Measurements from ENCODE around the gene RRP8. TPM values are rescaled to one million over a fixed set of nuclear protein-coding genes. Genes with fewer than 3 reads are reported as not detected.
A peak's percentile ranks its signal among the peaks of the same experiment; 100 is the strongest.

RRP8 gene
- total RNA-seq (21.0 TPM), polyA plus RNA-seq (10 to 100 TPM; 22.5 to 30.9 (median 25.7) TPM)

- Mint-ChIP-seq H3K36me3 (peaks cover 16% of the 10 kb centered on the region), H3K9me3 (no peaks in the 10 kb centered on the region), H3K27me3 (no peaks in the 10 kb centered on the region), H3K4me1 (peaks cover 8 to 42% (median 16%) of the 10 kb centered on the region in 4 donors), H3K4me3 (no peak within 1 kb of the TSS), H3K27ac (peak within 1 kb of the TSS in 1 of 3 donors; percentile 82)
- DNase-seq = peak; percentile 79 to 92 (median 83)
- H3K27ac ChIP-seq (ENCODE audit: insufficient read depth, low read length, poor library complexity, severe bottlenecking) = peak within 1 kb of the TSS; percentile 73
- peaks cover 43% of the 10 kb centered on the region for H3K36me3 ChIP-seq (ENCODE audit: control insufficient read depth, insufficient read depth, low read length)
- peaks cover 65% of the 10 kb centered on the region for H3K4me1 ChIP-seq (ENCODE audit: control insufficient read depth, insufficient read depth, low read length, poor library complexity, severe bottlenecking)
- peak; percentile 87 to 89 for ATAC-seq (ENCODE audit: low read depth in 2 of 2)
- H3K4me3 ChIP-seq (ENCODE audit: low read depth, low read length) = peak within 1 kb of the TSS; percentile 91
- H3K27me3 ChIP-seq (ENCODE audit: control insufficient read depth, insufficient read depth, low read length) = no peaks in the 10 kb centered on the region
- H3K9me3 ChIP-seq (ENCODE audit: control insufficient read depth in 2 of 2, low read length in 2 of 2) = no peaks in the 10 kb centered on the region
Measured at GRCh38 chr11:6603287-6604080, at the start of gene RRP8, which contains the start of gene ILK. Gene RRP8, minus strand, starts transcription at chr11:6603616. Its CDS starts 114 bp downstream, at chr11:6603502. Gene ILK, plus strand, starts transcription at chr11:6603774. Its CDS starts 498 bp downstream, at chr11:6604272.

GRCh38 chr11:6653097-6653496 lies 49.7 kb upstream of the RRP8 start:
- peaks cover 0 to 11% (median 1%) of the 10 kb centered on the region in 4 donors for H3K4me1 Mint-ChIP-seq
- Histone ChIP-seq H3K27me3 (ENCODE audit: control insufficient read depth, insufficient read depth, low read length) (peaks cover 29% of the 10 kb centered on the region), H3K36me3 (ENCODE audit: control insufficient read depth, insufficient read depth, low read length) (no peaks in the 10 kb centered on the region), H3K4me3 (ENCODE audit: low read depth, low read length) (no peak overlapping the region), H3K4me1 (ENCODE audit: control insufficient read depth, insufficient read depth, low read length, poor library complexity, severe bottlenecking) (peaks cover 9% of the 10 kb centered on the region), H3K27ac (ENCODE audit: insufficient read depth, low read length, poor library complexity, severe bottlenecking) (no peak overlapping the region), H3K9me3 (ENCODE audit: control insufficient read depth in 2 of 2, low read length in 2 of 2) (no peaks in the 10 kb centered on the region)
- no peak overlapping the region for H3K4me3 Mint-ChIP-seq
- H3K36me3 Mint-ChIP-seq = no peaks in the 10 kb centered on the region
- H3K9me3 Mint-ChIP-seq = peaks cover 0 to 2% (median 0%) of the 10 kb centered on the region in 7 donors
- H3K27ac Mint-ChIP-seq = no peak overlapping the region
- peaks cover 16% of the 10 kb centered on the region for H3K27me3 Mint-ChIP-seq
- no peak for ATAC-seq (ENCODE audit: low read depth in 2 of 2)
- no peak for DNase-seq

GRCh38 chr11:6652182-6652581 lies 48.8 kb upstream of the RRP8 start:
- H3K27ac ChIP-seq (ENCODE audit: insufficient read depth, low read length, poor library complexity, severe bottlenecking) = no peak overlapping the region

GRCh38 chr11:6650980-6651379 lies 47.6 kb upstream of the RRP8 start:
- H3K27ac Mint-ChIP-seq = no peak overlapping the region
- H3K9me3 Mint-ChIP-seq = no peaks in the 10 kb centered on the region
- peaks cover 16% of the 10 kb centered on the region for H3K27me3 ChIP-seq (ENCODE audit: control insufficient read depth, insufficient read depth, low read length)
- H3K4me3 Mint-ChIP-seq = no peak overlapping the region
- H3K4me1 ChIP-seq (ENCODE audit: control insufficient read depth, insufficient read depth, low read length, poor library complexity, severe bottlenecking) = peaks cover 31% of the 10 kb centered on the region
- DNase-seq = no peak
- no peaks in the 10 kb centered on the region for H3K9me3 ChIP-seq (ENCODE audit: control insufficient read depth in 2 of 2, low read length in 2 of 2)
- no peak overlapping the region for H3K27ac ChIP-seq (ENCODE audit: insufficient read depth, low read length, poor library complexity, severe bottlenecking)
- H3K36me3 ChIP-seq (ENCODE audit: control insufficient read depth, insufficient read depth, low read length) = no peaks in the 10 kb centered on the region
- peaks cover 2% of the 10 kb centered on the region for H3K27me3 Mint-ChIP-seq
- H3K4me3 ChIP-seq (ENCODE audit: low read depth, low read length) = no peak overlapping the region
- H3K36me3 Mint-ChIP-seq = no peaks in the 10 kb centered on the region
- H3K4me1 Mint-ChIP-seq = peaks cover 0 to 1% (median under 1%) of the 10 kb centered on the region in 4 donors
- no peak for ATAC-seq (ENCODE audit: low read depth in 2 of 2)

More at GRCh38 chr11:6652182-6652581, 48.8 kb upstream of the RRP8 start:
- H3K4me3 ChIP-seq (ENCODE audit: low read depth, low read length) = no peak overlapping the region
- Mint-ChIP-seq H3K4me1 (peaks cover 0 to 11% (median 1%) of the 10 kb centered on the region in 4 donors), H3K4me3 (no peak overlapping the region), H3K27ac (no peak overlapping the region), H3K36me3 (no peaks in the 10 kb centered on the region), H3K27me3 (peaks cover 14% of the 10 kb centered on the region), H3K9me3 (peaks cover 0 to 2% (median 0%) of the 10 kb centered on the region in 7 donors)
- H3K27me3 ChIP-seq (ENCODE audit: control insufficient read depth, insufficient read depth, low read length) = peaks cover 23% of the 10 kb centered on the region
- DNase-seq (no peak), ATAC-seq (ENCODE audit: low read depth in 2 of 2) (no peak)
- H3K4me1 ChIP-seq (ENCODE audit: control insufficient read depth, insufficient read depth, low read length, poor library complexity, severe bottlenecking) = peaks cover 18% of the 10 kb centered on the region
- H3K36me3 ChIP-seq (ENCODE audit: control insufficient read depth, insufficient read depth, low read length) = no peaks in the 10 kb centered on the region
- no peaks in the 10 kb centered on the region for H3K9me3 ChIP-seq (ENCODE audit: control insufficient read depth in 2 of 2, low read length in 2 of 2)

GRCh38 chr11:6650104-6650503 lies 46.7 kb upstream of the RRP8 start:
- H3K27ac ChIP-seq (ENCODE audit: insufficient read depth, low read length, poor library complexity, severe bottlenecking) = no peak overlapping the region
- no peaks in the 10 kb centered on the region for H3K36me3 Mint-ChIP-seq
- no peaks in the 10 kb centered on the region for H3K4me1 Mint-ChIP-seq

GRCh38 chr11:6648501-6648900 lies 45.1 kb upstream of the RRP8 start:
- H3K36me3 ChIP-seq (ENCODE audit: control insufficient read depth, insufficient read depth, low read length) = no peaks in the 10 kb centered on the region
- peak overlapping the region; percentile 14 for H3K27ac ChIP-seq (ENCODE audit: insufficient read depth, low read length, poor library complexity, severe bottlenecking)
- H3K9me3 ChIP-seq (ENCODE audit: control insufficient read depth in 2 of 2, low read length in 2 of 2) = no peaks in the 10 kb centered on the region
- no peaks in the 10 kb centered on the region for H3K27me3 Mint-ChIP-seq
- H3K4me1 ChIP-seq (ENCODE audit: control insufficient read depth, insufficient read depth, low read length, poor library complexity, severe bottlenecking) = peaks cover 43% of the 10 kb centered on the region
- no peak overlapping the region for H3K27ac Mint-ChIP-seq
- no peak overlapping the region for H3K4me3 ChIP-seq (ENCODE audit: low read depth, low read length)
- H3K4me1 Mint-ChIP-seq = no peaks in the 10 kb centered on the region
- ATAC-seq (ENCODE audit: low read depth in 2 of 2) (no peak), DNase-seq (no peak)
- peaks cover 13% of the 10 kb centered on the region for H3K27me3 ChIP-seq (ENCODE audit: control insufficient read depth, insufficient read depth, low read length)
- H3K4me3 Mint-ChIP-seq = no peak overlapping the region
- H3K9me3 Mint-ChIP-seq = no peaks in the 10 kb centered on the region
- H3K36me3 Mint-ChIP-seq = no peaks in the 10 kb centered on the region

More at GRCh38 chr11:6650104-6650503, 46.7 kb upstream of the RRP8 start:
- H3K27ac Mint-ChIP-seq = no peak overlapping the region
- no peak overlapping the region for H3K4me3 Mint-ChIP-seq
- H3K9me3 ChIP-seq (ENCODE audit: control insufficient read depth in 2 of 2, low read length in 2 of 2) = no peaks in the 10 kb centered on the region
- H3K4me1 ChIP-seq (ENCODE audit: control insufficient read depth, insufficient read depth, low read length, poor library complexity, severe bottlenecking) = peaks cover 38% of the 10 kb centered on the region
- H3K9me3 Mint-ChIP-seq = no peaks in the 10 kb centered on the region
- no peaks in the 10 kb centered on the region for H3K27me3 Mint-ChIP-seq
- H3K36me3 ChIP-seq (ENCODE audit: control insufficient read depth, insufficient read depth, low read length) = no peaks in the 10 kb centered on the region
- no peak for DNase-seq
- H3K27me3 ChIP-seq (ENCODE audit: control insufficient read depth, insufficient read depth, low read length) = peaks cover 15% of the 10 kb centered on the region
- H3K4me3 ChIP-seq (ENCODE audit: low read depth, low read length) = no peak overlapping the region
- ATAC-seq (ENCODE audit: low read depth in 2 of 2) = no peak

GRCh38 chr11:6647836-6648235 lies 44.4 kb upstream of the RRP8 start:
- no peaks in the 10 kb centered on the region for H3K9me3 Mint-ChIP-seq

More at GRCh38 chr11:6647836-6648235, 44.4 kb upstream of the RRP8 start:
- Histone ChIP-seq H3K36me3 (ENCODE audit: control insufficient read depth, insufficient read depth, low read length) (no peaks in the 10 kb centered on the region), H3K4me1 (ENCODE audit: control insufficient read depth, insufficient read depth, low read length, poor library complexity, severe bottlenecking) (peaks cover 46% of the 10 kb centered on the region), H3K27me3 (ENCODE audit: control insufficient read depth, insufficient read depth, low read length) (peaks cover 13% of the 10 kb centered on the region), H3K9me3 (ENCODE audit: control insufficient read depth in 2 of 2, low read length in 2 of 2) (no peaks in the 10 kb centered on the region), H3K27ac (ENCODE audit: insufficient read depth, low read length, poor library complexity, severe bottlenecking) (peak overlapping the region; percentile 38), H3K4me3 (ENCODE audit: low read depth, low read length) (no peak overlapping the region)
- no peaks in the 10 kb centered on the region for H3K4me1 Mint-ChIP-seq
- DNase-seq (no peak), ATAC-seq (ENCODE audit: low read depth in 2 of 2) (no peak)
- H3K27me3 Mint-ChIP-seq = no peaks in the 10 kb centered on the region
- H3K27ac Mint-ChIP-seq = no peak overlapping the region
- H3K4me3 Mint-ChIP-seq = no peak overlapping the region
- H3K36me3 Mint-ChIP-seq = no peaks in the 10 kb centered on the region
